DMS53 (cell line): Measurements from ENCODE around the gene S100A1.
"Not testable (repeated sequence)": the region's sequence is repeated elsewhere in the genome, so short reads cannot be mapped to it uniquely, and the experiment has no call there.

Experiments used
- DNase-seq: peaks from one replicate; lab custom pipeline; 2025; lab: John Stamatoyannopoulos, UW

The S100A1 gene

GRCh38 chr1:153658400-153659174 lies 30.4 kb downstream of the S100A1 start, which contains the start of gene SNAPIN:
SNAPIN (plus strand) TSS chr1:153658703; CDS start chr1:153658744, 41 bp downstream.
- peak; percentile 94 for DNase-seq

GRCh38 chr1:153659175-153659534 lies 30.9 kb downstream of the S100A1 start:
- peak; percentile 47 for DNase-seq

GRCh38 chr1:153659656-153660055 lies 31.4 kb downstream of the S100A1 start:
- no peak for DNase-seq

GRCh38 chr1:153661111-153661708 lies 33.0 kb downstream of the S100A1 start:
- peak; percentile 48 for DNase-seq

- DNase-seq, result no peak
Observed at GRCh38 chr1:153662269-153662668, 34.0 kb downstream of the S100A1 start.

GRCh38 chr1:153663211-153663610 lies 35.0 kb downstream of the S100A1 start:
- no peak for DNase-seq

GRCh38 chr1:153667439-153667838 lies 39.2 kb downstream of the S100A1 start:
- DNase-seq, result no peak

- not testable (repeated sequence) for DNase-seq
Observed at GRCh38 chr1:153668672-153669071, 40.4 kb downstream of the S100A1 start.

- DNase-seq, result no peak
Observed at GRCh38 chr1:153669606-153670005, 41.4 kb downstream of the S100A1 start.

GRCh38 chr1:153670257-153670858 lies 42.1 kb downstream of the S100A1 start:
- peak; percentile 55 for DNase-seq

GRCh38 chr1:153670859-153671627 lies 42.8 kb downstream of the S100A1 start, which contains the start of gene ILF2:
ILF2 (minus strand) TSS chr1:153670993; CDS start chr1:153670922, 71 bp downstream.
- DNase-seq, result peak; percentile 99

GRCh38 chr1:153671628-153672353 lies 43.6 kb downstream of the S100A1 start:
- DNase-seq, result peak; percentile 76

- DNase-seq, result no peak
Observed at GRCh38 chr1:153673511-153673910, 45.3 kb downstream of the S100A1 start.

- DNase-seq, result peak; percentile 67
Observed at GRCh38 chr1:153677718-153678518, 49.7 kb downstream of the S100A1 start.

GRCh38 chr1:153678519-153679336 lies 50.5 kb downstream of the S100A1 start, which contains the start of gene NPR1:
NPR1 (plus strand) TSS chr1:153678688; CDS start chr1:153679109, 421 bp downstream.
- peak; percentile 59 for DNase-seq

GRCh38 chr1:153679337-153680119 lies 51.3 kb downstream of the S100A1 start:
- peak; percentile 56 for DNase-seq

- DNase-seq, result no peak
Observed at GRCh38 chr1:153680120-153680403, 51.8 kb downstream of the S100A1 start.
